ENCODE data around the gene GPR55.

GPR55 gene

DNA sequence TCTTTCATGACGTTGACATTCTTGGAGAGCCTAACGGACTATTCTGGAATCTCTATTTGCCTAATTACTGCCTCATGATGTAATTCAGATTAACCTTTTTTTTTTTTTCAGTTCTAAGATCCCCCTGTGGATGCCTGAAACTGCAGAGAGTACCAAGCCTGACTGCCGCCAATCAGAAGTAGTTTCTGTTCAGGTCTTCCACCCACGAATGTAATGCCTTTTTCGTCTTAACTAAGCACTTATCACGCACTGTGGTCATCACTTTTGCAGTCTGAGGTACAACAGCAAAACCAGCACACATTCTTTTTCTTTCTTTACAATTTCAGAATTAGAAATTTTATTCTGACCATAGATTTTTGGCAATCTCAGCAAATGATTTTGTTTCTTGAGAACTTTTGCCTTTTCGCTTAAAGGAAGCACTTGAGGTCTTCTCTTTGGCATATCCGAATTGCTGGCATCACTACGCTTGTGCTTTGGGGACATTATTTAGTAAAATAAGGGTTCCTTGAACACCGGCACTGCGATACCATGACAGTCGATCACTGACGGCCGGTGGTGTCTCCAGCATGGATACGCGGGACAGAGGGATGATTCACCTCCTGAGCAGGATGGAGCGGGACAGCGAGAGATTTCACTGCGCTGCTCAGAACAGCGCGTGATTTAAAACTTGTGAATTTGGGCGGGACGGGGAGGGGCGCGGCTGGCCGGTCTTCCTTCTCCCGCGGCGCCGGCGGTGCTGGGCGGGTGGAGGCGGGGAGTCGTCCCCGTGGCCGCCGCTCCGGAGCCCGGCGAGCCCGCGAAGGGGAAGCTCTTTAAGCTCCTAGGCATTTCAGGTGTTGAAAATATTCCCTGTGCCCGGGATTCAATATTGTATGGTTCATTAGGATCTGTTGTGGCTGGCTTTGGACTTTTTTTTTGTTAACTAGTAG lies 32.0 kb upstream of the GPR55 start (continued):
- TF ChIP-seq, protein P1, sequence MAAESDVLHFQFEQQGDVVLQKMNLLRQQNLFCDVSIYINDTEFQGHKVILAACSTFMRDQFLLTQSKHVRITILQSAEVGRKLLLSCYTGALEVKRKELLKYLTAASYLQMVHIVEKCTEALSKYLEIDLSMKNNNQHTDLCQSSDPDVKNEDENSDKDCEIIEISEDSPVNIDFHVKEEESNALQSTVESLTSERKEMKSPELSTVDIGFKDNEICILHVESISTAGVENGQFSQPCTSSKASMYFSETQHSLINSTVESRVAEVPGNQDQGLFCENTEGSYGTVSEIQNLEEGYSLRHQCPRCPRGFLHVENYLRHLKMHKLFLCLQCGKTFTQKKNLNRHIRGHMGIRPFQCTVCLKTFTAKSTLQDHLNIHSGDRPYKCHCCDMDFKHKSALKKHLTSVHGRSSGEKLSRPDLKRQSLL (tag by site-specific recombination; IDR thresholded peaks at IDR 0.05), result no peak
- no peak for TF ChIP-seq ZNF558 (tag by site-specific recombination; IDR thresholded peaks at IDR 0.05)
- TF ChIP-seq MEIS1 (CRISPR knock-in tag; IDR thresholded peaks at IDR 0.05; ENCODE audit: borderline replicate concordance), result no peak
- no peak for TF ChIP-seq ZNF324 (tag by site-specific recombination; IDR thresholded peaks at IDR 0.05)
- no peak for TF ChIP-seq GLI2 (tag by site-specific recombination; IDR thresholded peaks at IDR 0.05; ENCODE audit: borderline replicate concordance, low read depth)
- no peak for TF ChIP-seq HOXC10 (CRISPR knock-in tag; IDR thresholded peaks at IDR 0.05)
- no peak for TF ChIP-seq ZSCAN16 (tag by site-specific recombination; IDR thresholded peaks at IDR 0.05)
- TF ChIP-seq ZBTB1 (tag by site-specific recombination; IDR thresholded peaks at IDR 0.05), result no peak
- TF ChIP-seq SP7 (tag by site-specific recombination; IDR thresholded peaks at IDR 0.05), result peak; percentile 19; the same call in 1 of the 2 replicates
- no peak for TF ChIP-seq ZNF560 (tag by site-specific recombination; IDR thresholded peaks at IDR 0.05; ENCODE audit: borderline replicate concordance)
- TF ChIP-seq ZNF624 (tag by site-specific recombination; IDR thresholded peaks at IDR 0.05), result no peak
- TF ChIP-seq, protein P2, sequence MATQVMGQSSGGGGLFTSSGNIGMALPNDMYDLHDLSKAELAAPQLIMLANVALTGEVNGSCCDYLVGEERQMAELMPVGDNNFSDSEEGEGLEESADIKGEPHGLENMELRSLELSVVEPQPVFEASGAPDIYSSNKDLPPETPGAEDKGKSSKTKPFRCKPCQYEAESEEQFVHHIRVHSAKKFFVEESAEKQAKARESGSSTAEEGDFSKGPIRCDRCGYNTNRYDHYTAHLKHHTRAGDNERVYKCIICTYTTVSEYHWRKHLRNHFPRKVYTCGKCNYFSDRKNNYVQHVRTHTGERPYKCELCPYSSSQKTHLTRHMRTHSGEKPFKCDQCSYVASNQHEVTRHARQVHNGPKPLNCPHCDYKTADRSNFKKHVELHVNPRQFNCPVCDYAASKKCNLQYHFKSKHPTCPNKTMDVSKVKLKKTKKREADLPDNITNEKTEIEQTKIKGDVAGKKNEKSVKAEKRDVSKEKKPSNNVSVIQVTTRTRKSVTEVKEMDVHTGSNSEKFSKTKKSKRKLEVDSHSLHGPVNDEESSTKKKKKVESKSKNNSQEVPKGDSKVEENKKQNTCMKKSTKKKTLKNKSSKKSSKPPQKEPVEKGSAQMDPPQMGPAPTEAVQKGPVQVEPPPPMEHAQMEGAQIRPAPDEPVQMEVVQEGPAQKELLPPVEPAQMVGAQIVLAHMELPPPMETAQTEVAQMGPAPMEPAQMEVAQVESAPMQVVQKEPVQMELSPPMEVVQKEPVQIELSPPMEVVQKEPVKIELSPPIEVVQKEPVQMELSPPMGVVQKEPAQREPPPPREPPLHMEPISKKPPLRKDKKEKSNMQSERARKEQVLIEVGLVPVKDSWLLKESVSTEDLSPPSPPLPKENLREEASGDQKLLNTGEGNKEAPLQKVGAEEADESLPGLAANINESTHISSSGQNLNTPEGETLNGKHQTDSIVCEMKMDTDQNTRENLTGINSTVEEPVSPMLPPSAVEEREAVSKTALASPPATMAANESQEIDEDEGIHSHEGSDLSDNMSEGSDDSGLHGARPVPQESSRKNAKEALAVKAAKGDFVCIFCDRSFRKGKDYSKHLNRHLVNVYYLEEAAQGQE (tag by site-specific recombination; IDR thresholded peaks at IDR 0.05), result no peak
- TF ChIP-seq ZNF433 (tag by site-specific recombination; IDR thresholded peaks at IDR 0.05; ENCODE audit: low read depth), result no peak
- TF ChIP-seq ZNF366 (tag by site-specific recombination; conservative IDR thresholded peaks at IDR 0.05), result peak; percentile 44
- TF ChIP-seq ZNF629 (tag by site-specific recombination; IDR thresholded peaks at IDR 0.05), result no peak
- no peak for TF ChIP-seq ZNF16 (tag by site-specific recombination; IDR thresholded peaks at IDR 0.05; ENCODE audit: low read depth)
- TF ChIP-seq, protein P3, sequence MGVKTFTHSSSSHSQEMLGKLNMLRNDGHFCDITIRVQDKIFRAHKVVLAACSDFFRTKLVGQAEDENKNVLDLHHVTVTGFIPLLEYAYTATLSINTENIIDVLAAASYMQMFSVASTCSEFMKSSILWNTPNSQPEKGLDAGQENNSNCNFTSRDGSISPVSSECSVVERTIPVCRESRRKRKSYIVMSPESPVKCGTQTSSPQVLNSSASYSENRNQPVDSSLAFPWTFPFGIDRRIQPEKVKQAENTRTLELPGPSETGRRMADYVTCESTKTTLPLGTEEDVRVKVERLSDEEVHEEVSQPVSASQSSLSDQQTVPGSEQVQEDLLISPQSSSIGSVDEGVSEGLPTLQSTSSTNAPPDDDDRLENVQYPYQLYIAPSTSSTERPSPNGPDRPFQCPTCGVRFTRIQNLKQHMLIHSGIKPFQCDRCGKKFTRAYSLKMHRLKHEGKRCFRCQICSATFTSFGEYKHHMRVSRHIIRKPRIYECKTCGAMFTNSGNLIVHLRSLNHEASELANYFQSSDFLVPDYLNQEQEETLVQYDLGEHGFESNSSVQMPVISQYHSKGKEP (tag by site-specific recombination; IDR thresholded peaks at IDR 0.05), result no peak
- no peak for TF ChIP-seq ZNF133 (tag by site-specific recombination; IDR thresholded peaks at IDR 0.05)
- TF ChIP-seq ZNF792 (tag by site-specific recombination; IDR thresholded peaks at IDR 0.05), result no peak
- no peak for TF ChIP-seq KLF16 (tag by site-specific recombination; IDR thresholded peaks at IDR 0.05)
- TF ChIP-seq ZNF658 (tag by site-specific recombination; IDR thresholded peaks at IDR 0.05), result no peak
- TF ChIP-seq, protein P4, sequence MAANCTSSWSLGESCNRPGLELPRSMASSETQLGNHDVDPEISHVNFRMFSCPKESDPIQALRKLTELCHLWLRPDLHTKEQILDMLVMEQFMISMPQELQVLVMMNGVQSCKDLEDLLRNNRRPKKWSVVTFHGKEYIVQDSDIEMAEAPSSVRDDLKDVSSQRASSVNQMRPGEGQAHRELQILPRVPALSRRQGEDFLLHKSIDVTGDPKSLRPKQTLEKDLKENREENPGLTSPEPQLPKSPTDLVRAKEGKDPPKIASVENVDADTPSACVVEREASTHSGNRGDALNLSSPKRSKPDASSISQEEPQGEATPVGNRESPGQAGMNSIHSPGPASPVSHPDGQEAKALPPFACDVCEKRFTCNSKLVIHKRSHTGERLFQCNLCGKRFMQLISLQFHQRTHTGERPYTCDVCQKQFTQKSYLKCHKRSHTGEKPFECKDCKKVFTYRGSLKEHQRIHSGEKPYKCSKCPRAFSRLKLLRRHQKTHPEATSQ (tag by site-specific recombination; IDR thresholded peaks at IDR 0.05), result no peak
- TF ChIP-seq ZNF701 (tag by site-specific recombination; IDR thresholded peaks at IDR 0.05), result no peak
- TF ChIP-seq SCRT2 (tag by site-specific recombination; IDR thresholded peaks at IDR 0.05), result no peak
- no peak for TF ChIP-seq ZNF2 (tag by site-specific recombination; IDR thresholded peaks at IDR 0.05)
- no peak for TF ChIP-seq ZNF274 (IDR thresholded peaks at IDR 0.05; ENCODE audit: low read length)
- no peak for TF ChIP-seq ZNF274 (tag by site-specific recombination; IDR thresholded peaks at IDR 0.05; ENCODE audit: borderline replicate concordance)
- no peak for TF ChIP-seq YY1 (tag by site-specific recombination; IDR thresholded peaks at IDR 0.05)
- TF ChIP-seq, protein P5, sequence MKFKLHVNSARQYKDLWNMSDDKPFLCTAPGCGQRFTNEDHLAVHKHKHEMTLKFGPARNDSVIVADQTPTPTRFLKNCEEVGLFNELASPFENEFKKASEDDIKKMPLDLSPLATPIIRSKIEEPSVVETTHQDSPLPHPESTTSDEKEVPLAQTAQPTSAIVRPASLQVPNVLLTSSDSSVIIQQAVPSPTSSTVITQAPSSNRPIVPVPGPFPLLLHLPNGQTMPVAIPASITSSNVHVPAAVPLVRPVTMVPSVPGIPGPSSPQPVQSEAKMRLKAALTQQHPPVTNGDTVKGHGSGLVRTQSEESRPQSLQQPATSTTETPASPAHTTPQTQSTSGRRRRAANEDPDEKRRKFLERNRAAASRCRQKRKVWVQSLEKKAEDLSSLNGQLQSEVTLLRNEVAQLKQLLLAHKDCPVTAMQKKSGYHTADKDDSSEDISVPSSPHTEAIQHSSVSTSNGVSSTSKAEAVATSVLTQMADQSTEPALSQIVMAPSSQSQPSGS (tag by site-specific recombination; IDR thresholded peaks at IDR 0.05; ENCODE audit: low read depth), result no peak
- TF ChIP-seq ZNF600 (tag by site-specific recombination; IDR thresholded peaks at IDR 0.05), result peak; percentile 89
